Mesothelial cell of epicardium (in vitro differentiated cells): ENCODE data around the gene SNRNP48. TPM values are rescaled to one million over a fixed set of nuclear protein-coding genes. Genes with fewer than 3 reads are reported as not detected.

Experiments used
- DNase-seq, 2 experiments: peaks; one replicate each; pipeline ENCODE4 v3.0.0; 2021; ENCODE audit warnings: low spot score in 2 of 2; ENCODE audit not compliant: unreplicated experiment in 2 of 2
- H3K27ac Mint-ChIP-seq: 2 replicates; pipeline ENCODE4 v1.8.0; 2021; ENCODE audit warnings: mixed read lengths
- H3K27me3 Mint-ChIP-seq: 2 replicates; pipeline ENCODE4 v1.8.0; 2021; ENCODE audit warnings: low read depth, mixed read lengths
- H3K36me3 Mint-ChIP-seq: 2 replicates; pipeline ENCODE4 v1.8.0; 2021; ENCODE audit warnings: mixed read lengths
- H3K4me1 Mint-ChIP-seq: 2 replicates; pipeline ENCODE4 v1.8.0; 2021; ENCODE audit warnings: mixed read lengths
- H3K4me3 Mint-ChIP-seq: 2 replicates; pipeline ENCODE4 v1.8.0; 2021; ENCODE audit warnings: mild to moderate bottlenecking, moderate library complexity, mixed read lengths
- H3K9me3 Mint-ChIP-seq: 2 replicates; pipeline ENCODE4 v1.8.0; 2021; ENCODE audit warnings: mixed read lengths
- total RNA-seq: library from RNA; stranded (reverse); gene quantifications from 3 replicates; pipeline ENCODE4 v1.2.1, GENCODE V29; 2021
- TF ChIP-seq, protein P1 (sequence below): fragments of 200-600 bp; sonication (generic); IDR thresholded peaks from one replicate; pipeline ENCODE4 v1.5.0; 2021; ENCODE audit warnings: antibody characterized with exemption; ENCODE audit not compliant: unreplicated experiment

SNRNP48 gene
- total RNA-seq, 1 donor from 2014 or later = 14.2 TPM

DNA sequence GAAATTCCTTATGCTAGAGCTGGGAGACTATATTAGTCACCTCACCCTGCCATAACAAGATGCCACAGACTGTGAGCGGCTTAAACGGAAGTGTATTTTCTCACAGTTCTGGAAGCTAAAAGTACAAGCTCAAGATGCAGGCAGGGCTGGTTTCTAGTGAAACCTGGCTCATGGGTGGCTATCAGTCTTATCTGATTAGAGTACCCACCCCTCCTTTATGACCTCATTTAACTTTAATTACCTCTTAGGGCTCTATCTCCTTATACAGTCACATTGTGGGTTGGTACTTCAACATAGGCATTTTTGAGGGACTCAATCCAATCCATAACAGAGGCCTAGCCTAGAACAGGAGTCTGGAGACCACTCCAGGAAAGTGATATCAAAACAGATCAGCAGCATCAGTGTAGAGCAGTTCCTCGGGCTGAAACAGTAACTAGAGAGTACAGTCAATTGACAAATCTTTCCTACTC lies 2.3 kb upstream of the SNRNP48 start:
- Mint-ChIP-seq H3K4me1 (peaks cover 32% of the 10 kb centered on the region), H3K4me3 (no peak overlapping the region), H3K9me3 (no peaks in the 10 kb centered on the region), H3K36me3 (peaks cover 25% of the 10 kb centered on the region), H3K27ac (peak overlapping the region; percentile 62), H3K27me3 (no peaks in the 10 kb centered on the region)
- TF ChIP-seq, protein P1, sequence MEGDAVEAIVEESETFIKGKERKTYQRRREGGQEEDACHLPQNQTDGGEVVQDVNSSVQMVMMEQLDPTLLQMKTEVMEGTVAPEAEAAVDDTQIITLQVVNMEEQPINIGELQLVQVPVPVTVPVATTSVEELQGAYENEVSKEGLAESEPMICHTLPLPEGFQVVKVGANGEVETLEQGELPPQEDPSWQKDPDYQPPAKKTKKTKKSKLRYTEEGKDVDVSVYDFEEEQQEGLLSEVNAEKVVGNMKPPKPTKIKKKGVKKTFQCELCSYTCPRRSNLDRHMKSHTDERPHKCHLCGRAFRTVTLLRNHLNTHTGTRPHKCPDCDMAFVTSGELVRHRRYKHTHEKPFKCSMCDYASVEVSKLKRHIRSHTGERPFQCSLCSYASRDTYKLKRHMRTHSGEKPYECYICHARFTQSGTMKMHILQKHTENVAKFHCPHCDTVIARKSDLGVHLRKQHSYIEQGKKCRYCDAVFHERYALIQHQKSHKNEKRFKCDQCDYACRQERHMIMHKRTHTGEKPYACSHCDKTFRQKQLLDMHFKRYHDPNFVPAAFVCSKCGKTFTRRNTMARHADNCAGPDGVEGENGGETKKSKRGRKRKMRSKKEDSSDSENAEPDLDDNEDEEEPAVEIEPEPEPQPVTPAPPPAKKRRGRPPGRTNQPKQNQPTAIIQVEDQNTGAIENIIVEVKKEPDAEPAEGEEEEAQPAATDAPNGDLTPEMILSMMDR = no peak
- no peak for DNase-seq

- H3K27me3 Mint-ChIP-seq = no peaks in the 10 kb centered on the region
Measured at GRCh38 chr6:7588506-7588905, 1.5 kb upstream of the SNRNP48 start.

GRCh38 chr6:7589221-7589620 lies 777 bp upstream of the SNRNP48 start:
- Mint-ChIP-seq H3K27me3 (no peaks in the 10 kb centered on the region), H3K9me3 (no peaks in the 10 kb centered on the region), H3K27ac (peak overlapping the region; percentile 89), H3K36me3 (peaks cover 10% of the 10 kb centered on the region), H3K4me1 (peaks cover 34% of the 10 kb centered on the region), H3K4me3 (peak overlapping the region; percentile 92)
- TF ChIP-seq, protein P1 = no peak
- no peak for DNase-seq

More at GRCh38 chr6:7588506-7588905, 1.5 kb upstream of the SNRNP48 start:
- peaks cover 34% of the 10 kb centered on the region for H3K4me1 Mint-ChIP-seq
- TF ChIP-seq, protein P1 = no peak
- H3K4me3 Mint-ChIP-seq = no peak overlapping the region
- no peak for DNase-seq
- no peaks in the 10 kb centered on the region for H3K9me3 Mint-ChIP-seq
- no peak overlapping the region for H3K27ac Mint-ChIP-seq
- H3K36me3 Mint-ChIP-seq = peaks cover 17% of the 10 kb centered on the region

DNA sequence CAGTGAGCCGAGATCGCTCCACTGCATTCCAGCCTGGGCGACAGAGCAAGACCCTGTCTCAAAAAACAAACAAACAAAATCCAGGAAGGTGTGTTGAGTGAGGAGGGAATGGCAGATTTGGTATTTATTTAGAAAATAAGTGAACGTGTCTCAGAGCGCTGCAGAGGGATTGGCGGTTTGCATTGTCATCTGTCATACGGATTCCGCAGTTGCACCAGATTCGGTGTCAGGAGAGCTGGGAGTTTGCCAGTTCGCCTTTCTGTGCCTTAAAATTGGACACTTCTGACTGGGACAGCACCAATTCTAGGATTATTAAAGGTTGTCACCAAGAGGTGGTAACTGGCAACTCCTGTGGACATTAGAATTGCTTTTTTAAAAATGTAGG lies 912 bp downstream of the SNRNP48 start:
- H3K9me3 Mint-ChIP-seq = no peaks in the 10 kb centered on the region
- H3K27me3 Mint-ChIP-seq = no peaks in the 10 kb centered on the region
- TF ChIP-seq, protein P1 = no peak
- H3K4me1 Mint-ChIP-seq = peaks cover 34% of the 10 kb centered on the region
- no peak for DNase-seq
- H3K4me3 Mint-ChIP-seq = peak overlapping the region; percentile 92
- H3K27ac Mint-ChIP-seq = peak overlapping the region; percentile 79
- peaks cover 6% of the 10 kb centered on the region for H3K36me3 Mint-ChIP-seq

- no peak for DNase-seq
- H3K4me1 Mint-ChIP-seq = peaks cover 34% of the 10 kb centered on the region
- H3K27me3 Mint-ChIP-seq = no peaks in the 10 kb centered on the region
- H3K9me3 Mint-ChIP-seq = no peaks in the 10 kb centered on the region
- TF ChIP-seq, protein P1 = no peak
- peaks cover 8% of the 10 kb centered on the region for H3K36me3 Mint-ChIP-seq
- no peak overlapping the region for H3K27ac Mint-ChIP-seq
- H3K4me3 Mint-ChIP-seq = peak overlapping the region; percentile 92
Measured at GRCh38 chr6:7591770-7592169, 1.8 kb downstream of the SNRNP48 start.

GRCh38 chr6:7593229-7593628 lies 3.2 kb downstream of the SNRNP48 start:
- Mint-ChIP-seq H3K27me3 (no peaks in the 10 kb centered on the region), H3K27ac (no peak overlapping the region), H3K4me1 (peaks cover 29% of the 10 kb centered on the region)

More at GRCh38 chr6:7593229-7593628, 3.2 kb downstream of the SNRNP48 start:
- Mint-ChIP-seq H3K9me3 (no peaks in the 10 kb centered on the region), H3K36me3 (peaks cover 10% of the 10 kb centered on the region), H3K4me3 (no peak overlapping the region)
- DNase-seq = no peak
- TF ChIP-seq, protein P1 = no peak
